RWPE2 (cell line): Measurements from ENCODE around the gene CTBP2.

ENCODE experiments used
- ATAC-seq: fragments of 200-7000 bp; cut with Tn5 transposase; 3 replicates; pipeline ENCODE4 v1.9.1; 2021; ENCODE audit warnings: low read depth
- DNase-seq: peaks from one replicate; pipeline ENCODE4 v3.0.0-alpha.2; 2020; ENCODE audit warnings: low spot score
- H3K27ac ChIP-seq: fragments of 450-650 bp; 2 replicates; pipeline ENCODE4 v1.5.1; 2017; ENCODE audit warnings: mild to moderate bottlenecking; ENCODE audit not compliant: poor library complexity, severe bottlenecking
- H3K27me3 ChIP-seq: fragments of 250-450 bp; sonication (Bioruptor Pico); 2 replicates; pipeline ENCODE4 v1.5.1; 2021; ENCODE audit warnings: mild to moderate bottlenecking, moderate library complexity; ENCODE audit not compliant: insufficient read depth, poor library complexity, severe bottlenecking
- H3K36me3 ChIP-seq: fragments of 250-450 bp; sonication (Bioruptor Pico); 2 replicates; pipeline ENCODE4 v1.5.1; 2020; ENCODE audit warnings: low read depth, mild to moderate bottlenecking, moderate library complexity
- H3K4me1 ChIP-seq: fragments of 250-450 bp; sonication (Bioruptor Pico); 2 replicates; pipeline ENCODE4 v1.5.1; 2021; ENCODE audit warnings: mild to moderate bottlenecking, moderate library complexity; ENCODE audit not compliant: insufficient read depth, poor library complexity, severe bottlenecking
- H3K4me3 ChIP-seq: fragments of 250-450 bp; sonication (Bioruptor Pico); 2 replicates; pipeline ENCODE4 v1.5.1; 2021; ENCODE audit warnings: mild to moderate bottlenecking, moderate library complexity; ENCODE audit not compliant: severe bottlenecking
- H3K9me3 ChIP-seq: fragments of 250-450 bp; sonication (Bioruptor Pico); 2 replicates; pipeline ENCODE4 v1.5.1; 2021; ENCODE audit warnings: mild to moderate bottlenecking, moderate library complexity; ENCODE audit not compliant: severe bottlenecking
- TF ChIP-seq, protein P1 (sequence below): fragments of 450-650 bp; IDR thresholded peaks from one replicate; pipeline ENCODE4 v1.5.1; 2017; ENCODE audit warnings: mild to moderate bottlenecking, moderate library complexity; ENCODE audit not compliant: poor library complexity, severe bottlenecking

The CTBP2 gene

DNA sequence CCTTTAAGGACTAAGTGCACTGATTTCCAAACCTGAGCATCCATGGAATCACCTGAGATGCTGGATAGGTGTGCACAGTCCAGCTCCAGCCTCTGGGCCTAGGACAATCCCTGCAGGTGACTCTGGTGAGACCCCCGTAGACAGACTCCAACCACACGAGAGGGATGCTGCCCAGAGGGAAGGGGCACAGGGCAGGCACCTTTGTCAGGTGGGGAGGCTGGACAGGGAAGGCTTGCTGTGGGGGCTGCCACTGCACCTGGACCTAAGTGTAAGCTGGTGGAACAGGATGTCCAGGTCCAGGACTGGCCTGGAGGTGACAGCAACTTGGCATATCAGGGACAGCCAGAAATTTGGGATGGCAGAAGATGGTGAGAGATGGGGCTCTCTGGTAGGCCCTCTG, 45.1 kb upstream of the CTBP2 start:
- Histone ChIP-seq H3K9me3 (no peaks in the 10 kb centered on the region), H3K4me1 (peaks cover 12% of the 10 kb centered on the region), H3K4me3 (no peak overlapping the region), H3K27ac (no peak overlapping the region), H3K27me3 (no peaks in the 10 kb centered on the region), H3K36me3 (no peaks in the 10 kb centered on the region)
- TF ChIP-seq, protein P1, sequence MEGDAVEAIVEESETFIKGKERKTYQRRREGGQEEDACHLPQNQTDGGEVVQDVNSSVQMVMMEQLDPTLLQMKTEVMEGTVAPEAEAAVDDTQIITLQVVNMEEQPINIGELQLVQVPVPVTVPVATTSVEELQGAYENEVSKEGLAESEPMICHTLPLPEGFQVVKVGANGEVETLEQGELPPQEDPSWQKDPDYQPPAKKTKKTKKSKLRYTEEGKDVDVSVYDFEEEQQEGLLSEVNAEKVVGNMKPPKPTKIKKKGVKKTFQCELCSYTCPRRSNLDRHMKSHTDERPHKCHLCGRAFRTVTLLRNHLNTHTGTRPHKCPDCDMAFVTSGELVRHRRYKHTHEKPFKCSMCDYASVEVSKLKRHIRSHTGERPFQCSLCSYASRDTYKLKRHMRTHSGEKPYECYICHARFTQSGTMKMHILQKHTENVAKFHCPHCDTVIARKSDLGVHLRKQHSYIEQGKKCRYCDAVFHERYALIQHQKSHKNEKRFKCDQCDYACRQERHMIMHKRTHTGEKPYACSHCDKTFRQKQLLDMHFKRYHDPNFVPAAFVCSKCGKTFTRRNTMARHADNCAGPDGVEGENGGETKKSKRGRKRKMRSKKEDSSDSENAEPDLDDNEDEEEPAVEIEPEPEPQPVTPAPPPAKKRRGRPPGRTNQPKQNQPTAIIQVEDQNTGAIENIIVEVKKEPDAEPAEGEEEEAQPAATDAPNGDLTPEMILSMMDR = no peak
- DNase-seq (no peak), ATAC-seq (no peak)

DNA sequence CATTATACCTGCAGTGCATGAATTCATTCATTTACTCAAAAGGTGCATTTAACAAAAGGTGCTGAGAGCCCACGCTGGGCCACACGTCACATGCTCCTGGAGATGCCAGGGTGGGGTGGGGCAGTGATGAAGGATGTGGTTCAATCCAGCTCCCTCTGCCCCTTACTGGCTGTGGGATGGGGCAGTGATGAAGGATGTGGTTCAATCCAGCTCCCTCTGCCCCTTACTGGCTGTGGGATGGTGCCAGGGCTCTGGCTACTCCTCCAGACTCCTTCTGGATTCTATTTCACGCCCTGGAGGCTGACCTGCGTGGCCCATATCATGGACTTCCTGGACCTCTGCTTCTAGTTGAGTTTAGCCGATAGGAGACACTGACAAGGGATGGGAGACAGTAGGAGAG, 44.0 kb upstream of the CTBP2 start:
- no peaks in the 10 kb centered on the region for H3K36me3 ChIP-seq
- H3K4me3 ChIP-seq = no peak overlapping the region
- DNase-seq (no peak), ATAC-seq (no peak)
- TF ChIP-seq, protein P1 = no peak
- H3K27ac ChIP-seq = no peak overlapping the region
- no peaks in the 10 kb centered on the region for H3K9me3 ChIP-seq
- H3K27me3 ChIP-seq = no peaks in the 10 kb centered on the region
- H3K4me1 ChIP-seq = peaks cover 14% of the 10 kb centered on the region

DNA sequence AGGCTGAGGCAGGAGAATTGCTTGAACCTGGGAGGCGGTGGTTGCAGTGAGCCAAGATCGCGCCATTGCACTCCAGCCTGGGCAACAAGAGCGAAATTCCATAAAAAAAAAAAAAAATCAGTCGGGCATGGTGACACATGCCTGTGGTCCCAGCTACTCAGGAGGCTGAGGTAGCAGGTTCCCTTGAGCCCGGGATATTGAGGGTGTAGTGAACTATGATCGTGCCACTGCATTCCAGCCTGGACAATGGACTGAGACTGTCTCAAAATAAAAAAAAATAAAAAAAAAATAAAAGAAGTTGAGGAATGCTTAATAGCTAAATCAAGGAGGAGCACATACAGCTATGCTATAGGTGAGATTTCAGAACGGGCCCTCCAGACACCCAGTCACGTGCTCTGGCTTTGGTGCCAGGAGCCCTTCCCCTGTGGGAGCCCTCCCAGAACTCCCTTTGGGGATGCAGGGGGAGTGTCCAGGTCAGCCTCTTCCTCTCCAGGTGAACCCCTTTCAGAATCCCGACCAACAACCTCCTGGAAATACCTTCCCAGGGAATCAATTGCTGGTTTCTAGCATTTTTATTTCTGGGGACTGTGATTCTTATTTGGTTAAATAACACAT, 42.9 kb upstream of the CTBP2 start:
- H3K4me1 ChIP-seq = peaks cover 14% of the 10 kb centered on the region
- no peak for DNase-seq
- TF ChIP-seq, protein P1 = no peak
- no peaks in the 10 kb centered on the region for H3K36me3 ChIP-seq
- no peaks in the 10 kb centered on the region for H3K9me3 ChIP-seq
- ATAC-seq = no peak
- no peak overlapping the region for H3K27ac ChIP-seq
- no peak overlapping the region for H3K4me3 ChIP-seq
- H3K27me3 ChIP-seq = no peaks in the 10 kb centered on the region

DNA sequence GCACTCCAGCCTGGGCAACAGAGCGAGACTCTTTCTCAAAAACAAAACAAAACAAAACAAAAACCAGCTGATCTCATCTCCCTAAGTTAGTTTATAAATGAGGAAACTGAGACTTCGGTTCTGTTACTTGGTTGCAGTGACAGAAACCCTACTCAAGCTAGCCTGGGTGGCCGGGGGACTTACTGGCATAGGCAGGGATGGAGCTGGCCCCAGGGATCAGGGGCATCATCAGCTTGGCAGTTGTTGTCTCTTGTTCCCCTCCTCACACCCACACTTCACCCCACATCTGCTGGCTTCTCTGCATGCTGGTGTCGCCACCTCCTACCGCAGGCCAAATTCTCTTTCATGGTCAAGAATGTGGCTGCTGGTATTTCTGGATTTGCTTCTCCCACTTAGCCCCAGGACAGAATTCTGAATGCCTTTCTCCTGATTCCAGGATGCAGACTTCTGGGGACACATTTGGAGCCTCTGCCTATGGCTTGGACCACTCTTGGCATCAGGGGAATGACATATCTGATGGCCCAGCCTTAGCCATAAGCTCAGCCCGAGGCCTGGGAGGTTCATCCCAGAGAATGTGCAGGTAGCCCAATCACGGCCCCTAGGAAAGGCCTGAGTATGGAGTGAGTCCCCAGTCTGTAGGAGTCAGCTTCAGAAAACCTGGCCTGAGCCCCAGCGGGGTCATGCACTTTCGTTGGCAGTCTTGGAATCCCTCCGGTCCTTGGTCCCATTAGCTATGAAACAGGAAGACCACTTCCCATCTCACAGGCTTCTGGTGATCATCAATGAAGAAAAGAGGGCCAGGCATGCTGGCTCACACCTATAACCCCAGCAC, 41.6 kb upstream of the CTBP2 start:
- H3K4me1 ChIP-seq = peaks cover 14% of the 10 kb centered on the region
- H3K4me3 ChIP-seq = no peak overlapping the region
- no peak overlapping the region for H3K27ac ChIP-seq
- TF ChIP-seq, protein P1 = no peak
- no peaks in the 10 kb centered on the region for H3K36me3 ChIP-seq
- no peaks in the 10 kb centered on the region for H3K27me3 ChIP-seq
- no peaks in the 10 kb centered on the region for H3K9me3 ChIP-seq
- ATAC-seq (no peak), DNase-seq (no peak)

DNA sequence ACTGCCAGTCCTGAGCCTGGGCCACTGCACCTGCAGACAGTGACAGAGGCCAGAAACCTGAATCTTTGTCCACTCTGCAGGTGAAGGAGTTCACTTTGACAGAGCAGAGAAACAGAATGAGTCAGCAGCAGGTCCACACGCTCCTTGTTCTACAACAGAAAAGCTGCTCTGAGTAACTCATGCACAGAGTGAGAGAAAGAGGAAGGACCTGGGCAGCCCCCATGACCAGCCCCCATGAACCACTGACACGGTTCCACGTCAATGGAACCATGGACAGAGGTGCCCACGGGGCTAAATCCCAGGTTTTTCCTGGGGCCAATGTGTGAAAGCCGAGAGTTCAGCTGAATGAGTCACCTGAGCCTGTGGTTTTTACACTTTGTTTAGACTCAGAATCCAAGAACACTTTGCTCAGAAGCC, 40.8 kb upstream of the CTBP2 start:
- H3K4me1 ChIP-seq = peaks cover 14% of the 10 kb centered on the region
- H3K9me3 ChIP-seq = no peaks in the 10 kb centered on the region
- no peak overlapping the region for H3K27ac ChIP-seq
- DNase-seq (no peak), ATAC-seq (peak; percentile 94)
- no peak overlapping the region for H3K4me3 ChIP-seq
- no peaks in the 10 kb centered on the region for H3K36me3 ChIP-seq
- TF ChIP-seq, protein P1 = no peak
- no peaks in the 10 kb centered on the region for H3K27me3 ChIP-seq
